DOHH2 (cell line): ENCODE data around the gene SLC17A9.

Source experiments
- EZH2phosphoT487 ChIP-seq: fragments of 200-600 bp; sonication (generic); IDR thresholded peaks from 2 replicates; pipeline ENCODE4 v1.6.1; 2017; ENCODE audit warnings: borderline replicate concordance, mild to moderate bottlenecking, antibody characterized with exemption, low read length, moderate library complexity, mixed read lengths
- TF ChIP-seq, protein P1 (sequence below): fragments of 200-600 bp; sonication (generic); IDR thresholded peaks from one replicate; pipeline ENCODE4 v1.5.1; 2014; ENCODE audit warnings: antibody characterized with exemption, mild to moderate bottlenecking, low read depth, low read length; ENCODE audit not compliant: poor library complexity, severe bottlenecking

- TF ChIP-seq, protein P1, sequence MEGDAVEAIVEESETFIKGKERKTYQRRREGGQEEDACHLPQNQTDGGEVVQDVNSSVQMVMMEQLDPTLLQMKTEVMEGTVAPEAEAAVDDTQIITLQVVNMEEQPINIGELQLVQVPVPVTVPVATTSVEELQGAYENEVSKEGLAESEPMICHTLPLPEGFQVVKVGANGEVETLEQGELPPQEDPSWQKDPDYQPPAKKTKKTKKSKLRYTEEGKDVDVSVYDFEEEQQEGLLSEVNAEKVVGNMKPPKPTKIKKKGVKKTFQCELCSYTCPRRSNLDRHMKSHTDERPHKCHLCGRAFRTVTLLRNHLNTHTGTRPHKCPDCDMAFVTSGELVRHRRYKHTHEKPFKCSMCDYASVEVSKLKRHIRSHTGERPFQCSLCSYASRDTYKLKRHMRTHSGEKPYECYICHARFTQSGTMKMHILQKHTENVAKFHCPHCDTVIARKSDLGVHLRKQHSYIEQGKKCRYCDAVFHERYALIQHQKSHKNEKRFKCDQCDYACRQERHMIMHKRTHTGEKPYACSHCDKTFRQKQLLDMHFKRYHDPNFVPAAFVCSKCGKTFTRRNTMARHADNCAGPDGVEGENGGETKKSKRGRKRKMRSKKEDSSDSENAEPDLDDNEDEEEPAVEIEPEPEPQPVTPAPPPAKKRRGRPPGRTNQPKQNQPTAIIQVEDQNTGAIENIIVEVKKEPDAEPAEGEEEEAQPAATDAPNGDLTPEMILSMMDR, result no peak
- TF ChIP-seq EZH2phosphoT487, result no peak
These were observed 3.2 kb upstream of the SLC17A9 start for GRCh38 chr20:62949153-62949821.
